GM10248 (cell line): ENCODE measurements around the gene TSHR.

Source experiments
- CTCF ChIA-PET: fragments of 300-600 bp; sonication (Branson Sonifier 250); formaldehyde crosslinking; extraction: SDS; loops from one replicate; lab custom pipeline; 2021; ENCODE audit warnings: antibody characterized with exemption; lab: Yijun Ruan, JAX
- POLR2A ChIA-PET: fragments of 350-650 bp; sonication (Branson Sonifier 250); formaldehyde crosslinking; extraction: SDS; loops from one replicate; lab custom pipeline; 2020; ENCODE audit warnings: antibody characterized with exemption; lab: Yijun Ruan, JAX
- DNase-seq: peaks from one replicate; pipeline ENCODE4 v3.0.0; 2012; ENCODE audit errors: extremely low spot score
- CTCF ChIP-seq: IDR thresholded peaks from 2 replicates; pipeline ENCODE4 v1.5.1; 2012; ENCODE audit warnings: mild to moderate bottlenecking, low read depth; ENCODE audit errors: extremely low read depth, missing control alignments, control extremely low read depth

TSHR gene

GRCh38 chr14:80959496-80959895 is 4.1 kb downstream of the TSHR start:
- DNase-seq, result peak; percentile 55
- CTCF ChIA-PET, result interaction anchor here (1.0 to 12.0 kb wide), 4 partner anchors 26 to 211 kb away, joined by 4 to 132 read pairs (median 8); no protein-coding TSS in a partner anchor

GRCh38 chr14:80965037-80965436 is 9.6 kb downstream of the TSHR start:
- no peak for TF ChIP-seq CTCF
- ChIA-PET POLR2A (no interaction called here), CTCF (interaction anchor here (1.6 kb wide), 1 partner anchor 199 kb away, joined by 4 read pairs; no protein-coding TSS in a partner anchor)
- no peak for DNase-seq

More at GRCh38 chr14:80959496-80959895, 4.1 kb downstream of the TSHR start:
- no peak for TF ChIP-seq CTCF
- POLR2A ChIA-PET, result no interaction called here

GRCh38 chr14:80973931-80974641 is 18.7 kb downstream of the TSHR start:
- no peak for DNase-seq
- POLR2A ChIA-PET, result no interaction called here
- TF ChIP-seq CTCF, result no peak
- CTCF ChIA-PET, result interaction anchor here (0.8 to 9.6 kb wide), 4 partner anchors 13 to 196 kb away, joined by 3 to 103 read pairs (median 8); no protein-coding TSS in a partner anchor

GRCh38 chr14:80974679-80975078 is 19.3 kb downstream of the TSHR start:
- no peak for DNase-seq
- CTCF ChIA-PET, result interaction anchor here (0.9 to 9.6 kb wide), 5 partner anchors 12 to 195 kb away, joined by 3 to 103 read pairs (median 6); partner anchors contain the start of gene TSHR
- TF ChIP-seq CTCF, result no peak
- POLR2A ChIA-PET, result no interaction called here

- no peak for DNase-seq
- CTCF ChIA-PET, result interaction anchor here (0.7 to 9.6 kb wide), 4 partner anchors 10 to 34 kb away, joined by 3 to 103 read pairs (median 4); partner anchors contain the start of gene TSHR
- POLR2A ChIA-PET, result no interaction called here
- TF ChIP-seq CTCF, result no peak
Observed at GRCh38 chr14:80977221-80977620, 21.8 kb downstream of the TSHR start.

GRCh38 chr14:80978403-80978802 is 23.0 kb downstream of the TSHR start:
- DNase-seq, result no peak
- ChIA-PET CTCF (interaction anchor here (1.0 to 9.6 kb wide), 4 partner anchors 9 to 185 kb away, joined by 5 to 103 read pairs (median 6); partner anchors contain the start of gene TSHR), POLR2A (no interaction called here)
- TF ChIP-seq CTCF, result no peak
